ENCODE results near the gene TSPAN7.

DNA sequence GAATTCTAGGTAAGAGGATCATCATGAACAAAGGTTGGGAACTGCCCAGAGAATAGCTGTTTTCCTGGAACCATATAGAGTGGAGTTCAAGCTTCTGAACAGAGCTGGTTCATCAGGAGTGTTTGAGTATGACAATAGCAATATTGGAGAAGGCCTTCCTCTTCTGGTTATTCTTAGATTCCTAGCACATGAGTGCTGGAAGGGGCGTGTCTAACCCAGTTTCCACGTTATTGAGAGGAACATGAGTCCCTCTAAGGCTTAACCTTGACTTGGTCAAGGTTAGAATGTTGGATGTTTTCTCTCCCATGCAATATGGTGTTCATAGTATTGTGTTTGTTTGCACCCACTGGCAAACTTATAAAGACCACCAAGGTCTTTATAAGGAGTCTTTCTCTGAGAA, 101.3 kb downstream of the TSPAN7 start:
- TF ChIP-seq MTF1 (CRISPR knock-in tag; IDR thresholded peaks at IDR 0.05; ENCODE audit: borderline replicate concordance) (no peak), POLR2A (conservative IDR thresholded peaks at IDR 0.05) (no peak), E2F4 (CRISPR knock-in tag; IDR thresholded peaks at IDR 0.05; ENCODE audit: low read depth) (no peak), GTF2F1 (IDR thresholded peaks at IDR 0.05; ENCODE audit: low read depth, low read length) (no peak), SP1 (CRISPR knock-in tag; IDR thresholded peaks at IDR 0.05) (no peak), MECOM (CRISPR knock-in tag; IDR thresholded peaks at IDR 0.05) (no peak), MAZ (CRISPR knock-in tag; conservative IDR thresholded peaks at IDR 0.05 in 1 of 2, IDR thresholded peaks at IDR 0.05 in 1 of 2) (no peak), SNAPC5 (CRISPR knock-in tag; IDR thresholded peaks at IDR 0.05) (no peak), YY1 (IDR thresholded peaks at IDR 0.05; ENCODE audit: borderline replicate concordance in 1 of 3, control insufficient read depth in 1 of 3, extremely low read depth in 1 of 3, insufficient read depth in 3 of 3, insufficient read length in 1 of 3, insufficient replicate concordance in 2 of 3, low read depth in 1 of 3, low read length in 2 of 3) (no peak), CREM (IDR thresholded peaks at IDR 0.05; ENCODE audit: low read depth) (no peak)
- TF ChIP-seq, protein P1, sequence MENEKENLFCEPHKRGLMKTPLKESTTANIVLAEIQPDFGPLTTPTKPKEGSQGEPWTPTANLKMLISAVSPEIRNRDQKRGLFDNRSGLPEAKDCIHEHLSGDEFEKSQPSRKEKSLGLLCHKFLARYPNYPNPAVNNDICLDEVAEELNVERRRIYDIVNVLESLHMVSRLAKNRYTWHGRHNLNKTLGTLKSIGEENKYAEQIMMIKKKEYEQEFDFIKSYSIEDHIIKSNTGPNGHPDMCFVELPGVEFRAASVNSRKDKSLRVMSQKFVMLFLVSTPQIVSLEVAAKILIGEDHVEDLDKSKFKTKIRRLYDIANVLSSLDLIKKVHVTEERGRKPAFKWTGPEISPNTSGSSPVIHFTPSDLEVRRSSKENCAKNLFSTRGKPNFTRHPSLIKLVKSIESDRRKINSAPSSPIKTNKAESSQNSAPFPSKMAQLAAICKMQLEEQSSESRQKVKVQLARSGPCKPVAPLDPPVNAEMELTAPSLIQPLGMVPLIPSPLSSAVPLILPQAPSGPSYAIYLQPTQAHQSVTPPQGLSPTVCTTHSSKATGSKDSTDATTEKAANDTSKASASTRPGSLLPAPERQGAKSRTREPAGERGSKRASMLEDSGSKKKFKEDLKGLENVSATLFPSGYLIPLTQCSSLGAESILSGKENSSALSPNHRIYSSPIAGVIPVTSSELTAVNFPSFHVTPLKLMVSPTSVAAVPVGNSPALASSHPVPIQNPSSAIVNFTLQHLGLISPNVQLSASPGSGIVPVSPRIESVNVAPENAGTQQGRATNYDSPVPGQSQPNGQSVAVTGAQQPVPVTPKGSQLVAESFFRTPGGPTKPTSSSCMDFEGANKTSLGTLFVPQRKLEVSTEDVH (IDR thresholded peaks at IDR 0.05; ENCODE audit: low read depth, partially characterized antibody): no peak
